HG02798 (cell line): ENCODE results near the gene MAPT.
A peak's percentile ranks its signal among the peaks of the same experiment; 100 is the strongest.
"Not testable (repeated sequence)": the region's sequence is repeated elsewhere in the genome, so short reads cannot be mapped to it uniquely, and the experiment has no call there.

Experiments used
- ATAC-seq: cut with Tn5 transposase; IDR thresholded peaks from one replicate; pipeline ENCODE4 v1.9.1; 2021; ENCODE audit warnings: mild to moderate bottlenecking; ENCODE audit not compliant: unreplicated experiment, poor library complexity

Gene MAPT

DNA sequence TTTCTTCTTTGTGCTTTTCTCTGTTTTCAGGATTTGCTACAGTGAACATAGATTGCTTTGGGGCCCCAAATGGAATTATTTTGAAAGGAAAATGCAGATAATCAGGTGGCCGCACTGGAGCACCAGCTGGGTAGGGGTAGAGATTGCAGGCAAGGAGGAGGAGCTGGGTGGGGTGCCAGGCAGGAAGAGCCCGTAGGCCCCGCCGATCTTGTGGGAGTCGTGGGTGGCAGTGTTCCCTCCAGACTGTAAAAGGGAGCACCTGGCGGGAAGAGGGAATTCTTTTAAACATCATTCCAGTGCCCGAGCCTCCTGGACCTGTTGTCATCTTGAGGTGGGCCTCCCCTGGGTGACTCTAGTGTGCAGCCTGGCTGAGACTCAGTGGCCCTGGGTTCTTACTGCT, 105.9 kb downstream of the MAPT start:
- no peak for ATAC-seq

DNA sequence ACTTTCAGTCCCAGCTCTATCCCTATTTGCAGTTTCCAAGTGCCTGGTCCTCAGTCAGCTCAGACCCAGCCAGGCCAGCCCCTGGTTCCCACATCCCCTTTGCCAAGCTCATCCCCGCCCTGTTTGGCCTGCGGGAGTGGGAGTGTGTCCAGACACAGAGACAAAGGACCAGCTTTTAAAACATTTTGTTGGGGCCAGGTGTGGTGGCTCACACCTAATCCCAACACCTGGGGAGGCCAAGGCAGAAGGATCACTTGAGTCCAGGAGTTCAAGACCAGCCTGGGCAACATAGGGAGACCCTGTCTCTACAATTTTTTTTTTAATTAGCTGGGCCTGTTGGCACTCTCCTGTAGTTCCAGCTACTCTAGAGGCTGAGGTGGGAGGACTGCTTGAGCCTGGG, 106.4 kb downstream of the MAPT start:
- no peak for ATAC-seq

DNA sequence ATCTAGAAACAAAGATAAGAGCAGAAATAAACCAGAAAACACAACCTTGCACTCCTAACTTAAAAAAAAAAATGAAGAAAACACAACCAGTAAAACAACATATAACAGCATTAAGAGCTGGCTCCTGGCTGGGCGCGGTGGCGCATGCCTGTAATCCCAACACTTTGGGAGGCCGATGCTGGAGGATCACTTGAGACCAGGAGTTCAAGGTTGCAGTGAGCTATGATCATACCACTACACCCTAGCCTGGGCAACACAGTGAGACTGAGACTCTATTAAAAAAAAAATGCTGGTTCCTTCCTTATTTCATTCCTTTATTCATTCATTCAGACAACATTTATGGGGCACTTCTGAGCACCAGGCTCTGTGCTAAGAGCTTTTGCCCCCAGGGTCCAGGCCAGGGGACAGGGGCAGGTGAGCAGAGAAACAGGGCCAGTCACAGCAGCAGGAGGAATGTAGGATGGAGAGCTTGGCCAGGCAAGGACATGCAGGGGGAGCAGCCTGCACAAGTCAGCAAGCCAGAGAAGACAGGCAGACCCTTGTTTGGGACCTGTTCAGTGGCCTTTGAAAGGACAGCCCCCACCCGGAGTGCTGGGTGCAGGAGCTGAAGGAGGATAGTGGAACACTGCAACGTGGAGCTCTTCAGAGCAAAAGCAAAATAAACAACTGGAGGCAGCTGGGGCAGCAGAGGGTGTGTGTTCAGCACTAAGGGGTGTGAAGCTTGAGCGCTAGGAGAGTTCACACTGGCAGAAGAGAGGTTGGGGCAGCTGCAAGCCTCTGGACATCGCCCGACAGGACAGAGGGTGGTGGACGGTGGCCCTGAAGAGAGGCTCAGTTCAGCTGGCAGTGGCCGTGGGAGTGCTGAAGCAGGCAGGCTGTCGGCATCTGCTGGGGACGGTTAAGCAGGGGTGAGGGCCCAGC, 107.3 kb downstream of the MAPT start:
- no peak for ATAC-seq

DNA sequence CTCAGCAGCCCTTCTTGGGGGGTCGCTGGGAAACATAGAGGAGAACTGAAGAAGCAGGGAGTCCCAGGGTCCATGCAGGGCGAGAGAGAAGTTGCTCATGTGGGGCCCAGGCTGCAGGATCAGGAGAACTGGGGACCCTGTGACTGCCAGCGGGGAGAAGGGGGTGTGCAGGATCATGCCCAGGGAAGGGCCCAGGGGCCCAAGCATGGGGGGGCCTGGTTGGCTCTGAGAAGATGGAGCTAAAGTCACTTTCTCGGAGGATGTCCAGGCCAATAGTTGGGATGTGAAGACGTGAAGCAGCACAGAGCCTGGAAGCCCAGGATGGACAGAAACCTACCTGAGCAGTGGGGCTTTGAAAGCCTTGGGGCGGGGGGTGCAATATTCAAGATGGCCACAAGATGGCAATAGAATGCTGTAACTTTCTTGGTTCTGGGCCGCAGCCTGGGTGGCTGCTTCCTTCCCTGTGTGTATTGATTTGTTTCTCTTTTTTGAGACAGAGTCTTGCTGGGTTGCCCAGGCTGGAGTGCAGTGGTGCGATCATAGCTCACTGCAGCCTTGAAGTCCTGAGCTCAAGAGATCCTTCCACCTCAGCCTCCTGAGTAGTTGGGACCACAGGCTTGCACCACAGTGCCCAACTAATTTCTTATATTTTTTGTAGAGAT, 108.1 kb downstream of the MAPT start:
- peak; percentile 58 for ATAC-seq

DNA sequence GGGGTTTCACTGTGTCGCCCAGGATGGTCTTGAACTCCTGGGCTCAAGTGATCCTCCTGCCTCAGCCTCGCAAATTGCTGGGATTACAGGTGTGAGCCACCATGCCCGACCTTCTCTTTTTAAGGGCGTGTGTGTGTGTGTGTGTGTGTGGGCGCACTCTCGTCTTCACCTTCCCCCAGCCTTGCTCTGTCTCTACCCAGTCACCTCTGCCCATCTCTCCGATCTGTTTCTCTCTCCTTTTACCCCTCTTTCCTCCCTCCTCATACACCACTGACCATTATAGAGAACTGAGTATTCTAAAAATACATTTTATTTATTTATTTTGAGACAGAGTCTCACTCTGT, 108.6 kb downstream of the MAPT start:
- ATAC-seq: no peak

DNA sequence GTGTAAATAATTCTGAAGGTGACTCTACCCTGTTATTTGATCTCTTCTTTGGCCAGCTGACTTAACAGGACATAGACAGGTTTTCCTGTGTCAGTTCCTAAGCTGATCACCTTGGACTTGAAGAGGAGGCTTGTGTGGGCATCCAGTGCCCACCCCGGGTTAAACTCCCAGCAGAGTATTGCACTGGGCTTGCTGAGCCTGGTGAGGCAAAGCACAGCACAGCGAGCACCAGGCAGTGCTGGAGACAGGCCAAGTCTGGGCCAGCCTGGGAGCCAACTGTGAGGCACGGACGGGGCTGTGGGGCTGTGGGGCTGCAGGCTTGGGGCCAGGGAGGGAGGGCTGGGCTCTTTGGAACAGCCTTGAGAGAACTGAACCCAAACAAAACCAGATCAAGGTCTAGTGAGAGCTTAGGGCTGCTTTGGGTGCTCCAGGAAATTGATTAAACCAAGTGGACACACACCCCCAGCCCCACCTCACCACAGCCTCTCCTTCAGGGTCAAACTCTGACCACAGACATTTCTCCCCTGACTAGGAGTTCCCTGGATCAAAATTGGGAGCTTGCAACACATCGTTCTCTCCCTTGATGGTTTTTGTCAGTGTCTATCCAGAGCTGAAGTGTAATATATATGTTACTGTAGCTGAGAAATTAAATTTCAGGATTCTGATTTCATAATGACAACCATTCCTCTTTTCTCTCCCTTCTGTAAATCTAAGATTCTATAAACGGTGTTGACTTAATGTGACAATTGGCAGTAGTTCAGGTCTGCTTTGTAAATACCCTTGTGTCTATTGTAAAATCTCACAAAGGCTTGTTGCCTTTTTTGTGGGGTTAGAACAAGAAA, 109.8 kb downstream of the MAPT start:
- ATAC-seq: no peak

DNA sequence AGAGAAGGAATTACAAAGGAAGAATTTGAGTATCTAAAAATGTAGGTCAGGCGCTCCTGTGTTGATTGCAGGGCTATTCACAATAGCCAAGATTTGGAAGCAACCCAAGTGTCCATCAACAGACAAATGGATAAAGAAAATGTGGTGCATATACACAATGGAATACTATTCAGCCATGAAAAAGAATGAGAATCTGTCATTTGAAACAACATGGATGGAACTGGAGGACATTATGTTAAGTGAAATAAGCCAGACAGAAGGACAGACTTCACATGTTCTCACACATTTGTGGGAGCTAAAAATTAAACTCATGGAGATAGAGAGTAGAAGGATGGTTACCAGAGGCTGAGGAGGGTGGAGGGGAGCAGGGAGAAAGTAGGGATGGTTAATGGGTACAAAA, 111.7 kb downstream of the MAPT start:
- not testable (repeated sequence) for ATAC-seq

DNA sequence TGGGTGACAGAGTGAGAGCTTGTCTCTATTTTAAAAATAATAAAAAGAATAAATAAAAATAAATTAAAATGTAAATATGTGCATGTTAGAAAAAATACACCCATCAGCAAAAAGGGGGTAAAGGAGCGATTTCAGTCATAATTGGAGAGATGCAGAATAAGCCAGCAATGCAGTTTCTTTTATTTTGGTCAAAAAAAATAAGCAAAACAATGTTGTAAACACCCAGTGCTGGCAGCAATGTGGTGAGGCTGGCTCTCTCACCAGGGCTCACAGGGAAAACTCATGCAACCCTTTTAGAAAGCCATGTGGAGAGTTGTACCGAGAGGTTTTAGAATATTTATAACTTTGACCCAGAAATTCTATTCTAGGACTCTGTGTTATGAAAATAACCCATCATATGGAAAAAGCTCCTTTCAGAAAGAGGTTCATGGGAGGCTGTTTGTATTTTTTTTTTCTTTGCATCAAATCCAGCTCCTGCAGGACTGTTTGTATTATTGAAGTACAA, 113.2 kb downstream of the MAPT start:
- no peak for ATAC-seq

DNA sequence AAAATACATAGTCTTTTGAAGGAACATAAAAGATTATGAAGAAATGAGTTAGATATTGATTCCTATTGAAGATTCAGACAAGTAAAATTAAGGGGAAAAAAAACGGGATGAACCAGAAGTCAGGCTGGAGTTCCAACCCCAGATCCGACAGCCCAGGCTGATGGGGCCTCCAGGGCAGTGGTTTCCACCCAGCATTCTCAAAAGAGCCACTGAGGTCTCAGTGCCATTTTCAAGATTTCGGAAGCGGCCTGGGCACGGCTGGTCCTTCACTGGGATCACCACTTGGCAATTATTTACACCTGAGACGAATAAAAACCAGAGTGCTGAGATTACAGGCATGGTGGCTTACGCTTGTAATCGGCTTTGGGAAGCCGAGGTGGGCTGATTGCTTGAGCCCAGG, 114.2 kb downstream of the MAPT start:
- ATAC-seq: no peak

DNA sequence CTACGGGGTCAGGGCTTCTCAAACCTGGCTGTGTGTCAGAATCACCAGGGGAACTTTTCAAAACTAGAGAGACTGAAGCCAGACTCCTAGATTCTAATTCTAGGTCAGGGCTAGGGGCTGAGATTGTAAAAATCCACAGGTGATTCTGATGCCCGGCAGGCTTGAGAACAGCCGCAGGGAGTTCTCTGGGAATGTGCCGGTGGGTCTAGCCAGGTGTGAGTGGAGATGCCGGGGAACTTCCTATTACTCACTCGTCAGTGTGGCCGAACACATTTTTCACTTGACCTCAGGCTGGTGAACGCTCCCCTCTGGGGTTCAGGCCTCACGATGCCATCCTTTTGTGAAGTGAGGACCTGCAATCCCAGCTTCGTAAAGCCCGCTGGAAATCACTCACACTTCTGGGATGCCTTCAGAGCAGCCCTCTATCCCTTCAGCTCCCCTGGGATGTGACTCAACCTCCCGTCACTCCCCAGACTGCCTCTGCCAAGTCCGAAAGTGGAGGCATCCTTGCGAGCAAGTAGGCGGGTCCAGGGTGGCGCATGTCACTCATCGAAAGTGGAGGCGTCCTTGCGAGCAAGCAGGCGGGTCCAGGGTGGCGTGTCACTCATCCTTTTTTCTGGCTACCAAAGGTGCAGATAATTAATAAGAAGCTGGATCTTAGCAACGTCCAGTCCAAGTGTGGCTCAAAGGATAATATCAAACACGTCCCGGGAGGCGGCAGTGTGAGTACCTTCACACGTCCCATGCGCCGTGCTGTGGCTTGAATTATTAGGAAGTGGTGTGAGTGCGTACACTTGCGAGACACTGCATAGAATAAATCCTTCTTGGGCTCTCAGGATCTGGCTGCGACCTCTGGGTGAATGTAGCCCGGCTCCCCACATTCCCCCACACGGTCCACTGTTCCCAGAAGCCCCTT, 115.6 kb downstream of the MAPT start:
- ATAC-seq: no peak

DNA sequence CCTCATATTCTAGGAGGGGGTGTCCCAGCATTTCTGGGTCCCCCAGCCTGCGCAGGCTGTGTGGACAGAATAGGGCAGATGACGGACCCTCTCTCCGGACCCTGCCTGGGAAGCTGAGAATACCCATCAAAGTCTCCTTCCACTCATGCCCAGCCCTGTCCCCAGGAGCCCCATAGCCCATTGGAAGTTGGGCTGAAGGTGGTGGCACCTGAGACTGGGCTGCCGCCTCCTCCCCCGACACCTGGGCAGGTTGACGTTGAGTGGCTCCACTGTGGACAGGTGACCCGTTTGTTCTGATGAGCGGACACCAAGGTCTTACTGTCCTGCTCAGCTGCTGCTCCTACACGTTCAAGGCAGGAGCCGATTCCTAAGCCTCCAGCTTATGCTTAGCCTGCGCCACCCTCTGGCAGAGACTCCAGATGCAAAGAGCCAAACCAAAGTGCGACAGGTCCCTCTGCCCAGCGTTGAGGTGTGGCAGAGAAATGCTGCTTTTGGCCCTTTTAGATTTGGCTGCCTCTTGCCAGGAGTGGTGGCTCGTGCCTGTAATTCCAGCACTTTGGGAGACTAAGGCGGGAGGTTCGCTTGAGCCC, 116.3 kb downstream of the MAPT start:
- no peak for ATAC-seq

DNA sequence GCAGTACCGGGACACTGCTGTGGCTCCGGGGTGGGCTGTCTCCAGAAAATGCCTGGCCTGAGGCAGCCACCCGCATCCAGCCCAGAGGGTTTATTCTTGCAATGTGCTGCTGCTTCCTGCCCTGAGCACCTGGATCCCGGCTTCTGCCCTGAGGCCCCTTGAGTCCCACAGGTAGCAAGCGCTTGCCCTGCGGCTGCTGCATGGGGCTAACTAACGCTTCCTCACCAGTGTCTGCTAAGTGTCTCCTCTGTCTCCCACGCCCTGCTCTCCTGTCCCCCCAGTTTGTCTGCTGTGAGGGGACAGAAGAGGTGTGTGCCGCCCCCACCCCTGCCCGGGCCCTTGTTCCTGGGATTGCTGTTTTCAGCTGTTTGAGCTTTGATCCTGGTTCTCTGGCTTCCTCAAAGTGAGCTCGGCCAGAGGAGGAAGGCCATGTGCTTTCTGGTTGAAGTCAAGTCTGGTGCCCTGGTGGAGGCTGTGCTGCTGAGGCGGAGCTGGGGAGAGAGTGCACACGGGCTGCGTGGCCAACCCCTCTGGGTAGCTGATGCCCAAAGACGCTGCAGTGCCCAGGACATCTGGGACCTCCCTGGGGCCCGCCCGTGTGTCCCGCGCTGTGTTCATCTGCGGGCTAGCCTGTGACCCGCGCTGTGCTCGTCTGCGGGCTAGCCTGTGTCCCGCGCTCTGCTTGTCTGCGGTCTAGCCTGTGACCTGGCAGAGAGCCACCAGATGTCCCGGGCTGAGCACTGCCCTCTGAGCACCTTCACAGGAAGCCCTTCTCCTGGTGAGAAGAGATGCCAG, 117.6 kb downstream of the MAPT start:
- ATAC-seq: no peak

DNA sequence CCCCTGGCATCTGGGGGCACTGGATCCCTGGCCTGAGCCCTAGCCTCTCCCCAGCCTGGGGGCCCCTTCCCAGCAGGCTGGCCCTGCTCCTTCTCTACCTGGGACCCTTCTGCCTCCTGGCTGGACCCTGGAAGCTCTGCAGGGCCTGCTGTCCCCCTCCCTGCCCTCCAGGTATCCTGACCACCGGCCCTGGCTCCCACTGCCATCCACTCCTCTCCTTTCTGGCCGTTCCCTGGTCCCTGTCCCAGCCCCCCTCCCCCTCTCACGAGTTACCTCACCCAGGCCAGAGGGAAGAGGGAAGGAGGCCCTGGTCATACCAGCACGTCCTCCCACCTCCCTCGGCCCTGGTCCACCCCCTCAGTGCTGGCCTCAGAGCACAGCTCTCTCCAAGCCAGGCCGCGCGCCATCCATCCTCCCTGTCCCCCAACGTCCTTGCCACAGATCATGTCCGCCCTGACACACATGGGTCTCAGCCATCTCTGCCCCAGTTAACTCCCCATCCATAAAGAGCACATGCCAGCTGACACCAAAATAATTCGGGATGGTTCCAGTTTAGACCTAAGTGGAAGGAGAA, 118.2 kb downstream of the MAPT start:
- ATAC-seq: no peak

DNA sequence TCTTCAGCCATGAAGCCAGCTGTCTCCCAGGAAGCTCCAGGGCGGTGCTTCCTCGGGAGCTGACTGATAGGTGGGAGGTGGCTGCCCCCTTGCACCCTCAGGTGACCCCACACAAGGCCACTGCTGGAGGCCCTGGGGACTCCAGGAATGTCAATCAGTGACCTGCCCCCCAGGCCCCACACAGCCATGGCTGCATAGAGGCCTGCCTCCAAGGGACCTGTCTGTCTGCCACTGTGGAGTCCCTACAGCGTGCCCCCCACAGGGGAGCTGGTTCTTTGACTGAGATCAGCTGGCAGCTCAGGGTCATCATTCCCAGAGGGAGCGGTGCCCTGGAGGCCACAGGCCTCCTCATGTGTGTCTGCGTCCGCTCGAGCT, 118.8 kb downstream of the MAPT start:
- no peak for ATAC-seq

DNA sequence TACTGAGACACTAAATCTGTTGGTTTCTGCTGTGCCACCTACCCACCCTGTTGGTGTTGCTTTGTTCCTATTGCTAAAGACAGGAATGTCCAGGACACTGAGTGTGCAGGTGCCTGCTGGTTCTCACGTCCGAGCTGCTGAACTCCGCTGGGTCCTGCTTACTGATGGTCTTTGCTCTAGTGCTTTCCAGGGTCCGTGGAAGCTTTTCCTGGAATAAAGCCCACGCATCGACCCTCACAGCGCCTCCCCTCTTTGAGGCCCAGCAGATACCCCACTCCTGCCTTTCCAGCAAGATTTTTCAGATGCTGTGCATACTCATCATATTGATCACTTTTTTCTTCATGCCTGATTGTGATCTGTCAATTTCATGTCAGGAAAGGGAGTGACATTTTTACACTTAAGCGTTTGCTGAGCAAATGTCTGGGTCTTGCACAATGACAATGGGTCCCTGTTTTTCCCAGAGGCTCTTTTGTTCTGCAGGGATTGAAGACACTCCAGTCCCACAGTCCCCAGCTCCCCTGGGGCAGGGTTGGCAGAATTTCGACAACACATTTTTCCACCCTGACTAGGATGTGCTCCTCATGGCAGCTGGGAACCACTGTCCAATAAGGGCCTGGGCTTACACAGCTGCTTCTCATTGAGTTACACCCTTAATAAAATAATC, 119.3 kb downstream of the MAPT start:
- ATAC-seq: no peak

DNA sequence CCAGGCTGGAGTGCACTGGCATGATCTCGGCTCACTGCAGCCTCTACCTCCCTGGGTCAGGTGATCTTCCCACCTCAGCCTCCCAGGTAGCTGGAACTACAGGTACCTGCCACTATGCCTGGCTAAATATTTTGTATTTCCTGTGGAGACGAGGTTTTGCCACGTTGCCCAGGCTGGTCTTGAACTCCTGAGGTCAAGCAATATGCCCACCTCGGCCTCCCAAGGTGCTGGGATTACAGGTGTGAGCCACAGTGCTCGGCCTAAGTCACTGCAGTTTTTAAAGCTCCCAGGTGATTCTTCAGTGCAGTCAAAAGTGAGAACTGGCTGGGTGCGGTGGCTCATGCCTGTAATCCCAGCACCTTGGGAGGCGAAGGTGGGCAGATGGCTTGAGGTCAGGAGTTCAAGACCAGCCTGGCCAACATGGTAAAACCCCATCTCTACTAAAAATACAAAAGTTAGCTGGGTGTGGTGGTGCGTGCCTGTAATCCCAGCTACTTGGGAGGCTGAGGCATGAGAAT, 125.1 kb downstream of the MAPT start:
- ATAC-seq: not testable (repeated sequence)

DNA sequence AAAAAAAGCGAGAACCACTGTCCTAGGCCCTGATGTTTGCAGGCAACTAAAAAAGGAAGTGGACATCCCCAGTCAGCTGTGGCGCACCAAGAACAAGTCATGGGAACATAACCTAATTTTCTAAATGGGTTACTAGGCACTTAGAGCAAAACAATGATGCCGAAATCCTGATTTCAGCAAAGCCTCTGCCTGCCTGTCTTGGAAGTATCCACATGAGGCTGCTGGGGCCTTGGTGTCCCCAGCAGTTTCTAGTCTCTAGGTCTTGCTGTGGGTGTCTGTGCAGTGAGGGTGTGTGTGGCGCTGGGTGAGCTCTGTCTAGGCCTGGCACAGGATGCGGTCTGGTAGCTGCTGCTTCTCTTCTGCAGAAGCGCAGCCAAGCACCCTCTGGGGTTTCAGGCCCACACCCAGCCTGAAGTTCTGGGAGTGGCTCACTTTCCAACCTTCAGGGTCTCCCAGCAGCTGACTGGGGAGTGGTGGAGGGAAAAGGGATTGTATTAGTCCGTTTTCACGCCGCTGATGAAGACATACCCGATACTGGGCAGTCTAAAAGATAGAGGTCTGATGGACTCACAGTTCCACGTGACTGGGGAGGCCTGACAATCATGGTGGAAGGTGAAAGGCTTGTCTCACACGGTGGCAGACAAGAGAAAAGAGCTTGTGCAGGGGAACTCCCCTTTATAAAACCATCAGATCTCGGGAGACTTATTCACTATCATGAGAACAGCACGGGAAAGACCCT, 125.8 kb downstream of the MAPT start:
- ATAC-seq: no peak
